Erythroblast (primary cell): ENCODE data around the gene NOX4.
"Not testable (repeated sequence)": the region's sequence is repeated elsewhere in the genome, so short reads cannot be mapped to it uniquely, and the experiment has no call there.

Experiments used
- GATA1 ChIP-seq: IDR thresholded peaks from 2 replicates; pipeline ENCODE4 v1.6.1; 2011; ENCODE audit warnings: low read depth, mild to moderate bottlenecking, control low read depth, low read length, moderate library complexity
- POLR2A ChIP-seq: IDR thresholded peaks from 2 replicates; pipeline ENCODE4 v1.6.1; 2011; ENCODE audit warnings: mild to moderate bottlenecking, low read length

GRCh38 chr11:89364856-89365255, 126.3 kb downstream of the NOX4 start:
- TF ChIP-seq POLR2A, GATA1: not testable (repeated sequence)
